Right lung (tissue), 5 donors: Measurements from ENCODE around the gene ARHGEF7. TPM values are rescaled to one million over a fixed set of nuclear protein-coding genes. Genes with fewer than 3 reads are reported as not detected.

Source experiments
- DNase-seq, 2 donors: peaks; one replicate each; pipeline ENCODE4 v3.0.0-alpha.2; 2013
- polyA plus RNA-seq, 5 donors: library from polyadenylated mRNA; unstranded; fragments of 120-200 nt; gene quantifications; one replicate each; pipeline versions ENCODE4 v1.2.1 to v1.2.3, GENCODE V29; 2013; ENCODE audit warnings: inconsistent platforms in 1 of 5, low replicate concordance in 1 of 5; ENCODE audit not compliant: insufficient read length in 5 of 5, insufficient read depth in 1 of 5

The ARHGEF7 gene
- polyA plus RNA-seq, 5 donors = 59.8 to 84.4 (median 69.0) TPM

DNA sequence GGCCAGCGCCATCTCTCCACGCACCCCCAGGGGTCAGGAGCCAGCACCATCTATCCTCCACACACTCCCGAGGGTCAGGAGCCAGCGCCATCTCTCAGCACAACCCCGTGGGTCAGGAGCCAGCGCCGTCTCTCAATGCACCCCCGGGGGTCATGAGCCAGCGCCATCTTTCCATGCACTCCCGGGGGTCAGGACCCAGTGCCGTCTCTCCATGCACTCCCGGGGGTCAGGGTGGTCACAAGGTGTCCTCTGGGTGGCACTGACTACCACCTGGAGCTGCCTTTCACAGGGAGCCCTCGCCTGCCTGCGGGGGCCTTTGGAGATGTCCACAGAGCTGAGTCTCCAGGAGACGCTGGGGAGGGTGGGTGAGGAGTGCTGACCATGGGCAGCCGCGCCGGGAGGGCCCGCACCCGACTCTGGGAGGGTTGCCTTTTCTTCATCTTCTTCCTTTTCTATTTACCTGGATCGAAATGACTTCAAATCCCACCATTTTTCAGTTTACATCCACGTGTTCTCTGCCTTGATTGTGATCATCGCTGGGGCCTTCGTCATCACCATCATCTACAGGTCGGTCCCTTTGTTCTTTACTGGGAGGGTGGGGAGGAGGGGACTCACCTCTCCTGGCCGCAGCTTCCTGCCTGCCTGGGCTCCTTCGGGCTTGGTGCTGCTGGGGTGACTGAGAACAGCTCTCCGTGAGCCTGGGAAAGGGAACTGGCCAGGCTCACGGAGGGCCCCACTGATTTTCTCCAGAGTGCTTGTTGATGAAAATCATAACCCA lies 224.4 kb downstream of the ARHGEF7 start:
- DNase-seq = no peak

DNA sequence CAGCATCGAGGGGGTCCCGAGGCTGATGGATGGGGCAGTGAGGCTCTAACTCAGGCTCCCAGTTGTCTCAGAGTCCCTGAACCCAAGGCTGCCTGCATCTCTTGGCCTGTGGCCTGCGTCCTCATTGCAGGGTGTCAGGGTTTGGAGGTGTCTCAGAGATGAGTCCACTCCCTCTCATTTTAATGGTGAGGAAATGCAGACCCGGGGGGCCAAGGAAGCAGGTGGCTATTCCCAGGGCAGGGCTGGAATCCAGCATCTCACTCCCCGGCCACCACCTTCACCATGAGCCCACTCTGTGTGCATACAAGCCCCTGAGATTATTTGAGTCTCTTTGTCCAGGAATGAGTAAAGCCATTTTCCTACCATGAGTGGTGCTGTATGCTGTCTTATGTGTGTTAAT lies 226.8 kb downstream of the ARHGEF7 start:
- DNase-seq = no peak

DNA sequence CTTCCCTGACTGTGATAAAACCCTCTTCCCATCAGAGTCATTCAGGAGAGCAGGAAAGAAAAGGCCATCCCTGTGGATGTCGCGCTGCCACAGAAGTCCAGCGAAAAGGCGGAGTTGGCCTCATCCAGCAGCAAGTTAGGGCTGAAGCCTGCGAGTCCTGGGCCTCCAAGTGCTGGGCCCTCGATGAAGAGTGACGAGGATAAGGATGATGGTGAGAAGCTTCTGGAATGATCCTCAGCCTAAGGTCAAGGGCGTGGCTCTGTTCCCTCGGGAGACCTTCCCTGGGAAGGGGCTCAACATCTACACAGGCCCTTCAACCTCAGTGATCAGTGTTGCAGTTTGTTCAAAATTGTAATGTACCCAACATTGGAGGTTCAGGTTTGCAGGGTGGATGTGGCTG lies 227.6 kb downstream of the ARHGEF7 start:
- DNase-seq = no peak

DNA sequence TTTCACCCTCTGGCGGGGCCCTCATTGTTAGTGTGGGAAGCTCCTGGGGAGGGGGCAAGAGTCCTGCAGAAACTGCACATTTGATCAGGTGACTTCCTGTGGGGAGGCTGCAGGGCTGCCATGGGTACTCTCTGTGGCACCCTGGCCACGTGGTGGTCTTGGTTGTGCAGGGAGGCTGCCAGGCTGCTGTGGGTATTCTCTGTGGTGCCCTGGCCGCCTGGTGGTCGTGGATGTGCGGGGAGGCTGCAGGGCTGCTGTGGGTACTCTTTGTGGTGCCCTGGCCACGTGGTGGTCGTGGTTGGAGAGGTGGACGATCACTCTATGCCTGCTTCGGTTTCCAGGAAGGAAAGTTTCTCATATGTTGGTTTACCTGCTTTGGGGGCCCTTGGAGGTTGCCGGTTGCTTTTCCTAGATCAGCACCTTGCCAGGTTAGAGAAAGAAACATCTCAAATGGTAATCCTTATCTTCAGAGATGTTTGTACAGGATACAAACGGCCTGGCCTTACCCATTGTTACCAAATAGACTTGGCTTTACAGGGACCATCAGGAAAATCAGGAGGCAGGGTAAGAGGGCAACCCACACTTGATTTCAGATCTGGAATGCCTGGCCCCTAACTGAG lies 228.2 kb downstream of the ARHGEF7 start:
- DNase-seq = no peak

GRCh38 chr13:111344471-111345191 lies 229.5 kb downstream of the ARHGEF7 start:
- DNase-seq = peak; percentile 66 to 70

GRCh38 chr13:111345682-111346081 lies 230.6 kb downstream of the ARHGEF7 start:
- DNase-seq = no peak

GRCh38 chr13:111346101-111346680 lies 231.1 kb downstream of the ARHGEF7 start:
- no peak for DNase-seq

GRCh38 chr13:111347438-111347837 lies 232.3 kb downstream of the ARHGEF7 start:
- DNase-seq = no peak

DNA sequence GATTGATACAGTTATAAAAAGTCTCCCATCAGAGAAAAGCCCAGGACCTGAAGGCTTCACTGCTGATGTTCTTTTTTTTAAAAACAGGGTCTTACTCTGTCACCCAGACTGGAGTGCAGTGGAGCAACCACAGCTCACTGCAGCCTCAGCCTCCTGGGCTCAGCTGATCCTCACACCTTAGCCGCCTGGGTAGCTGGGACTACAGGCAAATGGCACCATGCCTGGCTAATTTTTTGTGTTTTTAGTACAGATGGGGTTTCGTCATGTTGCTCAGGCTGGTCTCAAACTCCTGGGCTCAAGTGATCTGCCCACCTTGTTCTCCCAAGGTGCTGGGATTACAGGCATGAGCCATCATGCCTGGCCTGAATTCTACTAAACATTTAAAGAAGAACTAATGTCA lies 238.4 kb downstream of the ARHGEF7 start:
- no peak for DNase-seq

DNA sequence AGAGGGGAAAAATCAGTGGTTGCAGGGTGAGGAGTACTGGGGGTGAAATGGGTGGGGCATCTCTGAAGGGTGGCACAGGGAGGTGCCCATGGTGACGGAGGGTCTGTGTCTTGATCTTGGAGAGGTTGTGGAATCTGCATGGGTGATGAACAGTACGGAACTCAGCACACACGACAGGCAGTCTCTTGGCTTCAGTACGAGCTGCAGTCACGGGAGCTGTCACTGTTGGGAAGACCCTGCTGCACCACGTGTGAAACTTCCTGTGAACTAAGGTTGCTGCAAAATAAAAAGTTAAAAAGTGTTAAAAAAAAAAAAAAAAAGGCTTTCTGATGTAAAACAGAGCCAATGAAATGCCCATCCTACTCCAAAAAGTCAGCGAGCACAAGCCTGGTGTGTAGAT lies 239.7 kb downstream of the ARHGEF7 start:
- DNase-seq = no peak

Other genes starting within 250 kb of the ARHGEF7 start
- gene ANKRD10, start 200.2 kb upstream of the ARHGEF7 start, polyA plus RNA-seq = 100 to 1,000 TPM; 262 to 475 (median 455) TPM
- gene TEX29, start 205.3 kb downstream of the ARHGEF7 start, polyA plus RNA-seq = under 1 TPM; 0.22 to 0.64 (median 0.37) TPM